IMR-90 (cell line): ENCODE measurements around the gene STOX1. TPM values are rescaled to one million over a fixed set of nuclear protein-coding genes. Genes with fewer than 3 reads are reported as not detected.

Experiments used
- ATAC-seq: fragments of 200-7000 bp; cut with Tn5 transposase; 2 replicates; pipeline ENCODE4 v1.9.1; 2020; ENCODE audit warnings: low read depth, mild to moderate bottlenecking, moderate library complexity
- BruUV-seq: library from RNA; stranded (reverse); fragments of 400-500 nt; replicated peaks from 2 replicates; lab custom pipeline; 2021; lab: Mats Ljungman, UMichigan
- CTCF ChIA-PET: fragments of 300-600 bp; formaldehyde crosslinking; extraction: SDS; loops from one replicate; lab custom pipeline; 2021; ENCODE audit warnings: antibody characterized with exemption; lab: Yijun Ruan, JAX
- POLR2A ChIA-PET: fragments of 300-600 bp; sonication (Branson Sonifier 250); formaldehyde crosslinking; loops from one replicate; lab custom pipeline; 2022; ENCODE audit warnings: antibody characterized with exemption; ENCODE audit not compliant: unreplicated experiment; lab: Charles Lee
- DNase-seq: peaks from one replicate; pipeline ENCODE4 v3.0.0; 2013
- H2AFZ ChIP-seq: replicated peaks from 2 replicates; pipeline ENCODE3; 2013; ENCODE audit warnings: low read length, mild to moderate bottlenecking; ENCODE audit not compliant: poor library complexity
- H2AK5ac ChIP-seq: 2 replicates; pipeline ENCODE4 v1.6.1; 2013; ENCODE audit warnings: low read depth, low read length, inconsistent platforms
- H2AK9ac ChIP-seq: replicated peaks from 2 replicates; pipeline ENCODE3; 2013; ENCODE audit warnings: mild to moderate bottlenecking, low read depth, low read length, moderate library complexity; ENCODE audit not compliant: poor library complexity
- H2BK120ac ChIP-seq: 2 replicates; pipeline ENCODE4 v1.6.1; 2013; ENCODE audit warnings: low read depth, low read length, inconsistent platforms
- H2BK15ac ChIP-seq: 3 replicates; pipeline ENCODE4 v1.6.1; 2013; ENCODE audit warnings: low read depth, low read length, inconsistent platforms
- H2BK20ac ChIP-seq: 2 replicates; pipeline ENCODE4 v1.6.1; 2013; ENCODE audit warnings: low read depth, mild to moderate bottlenecking, inconsistent platforms, low read length, moderate library complexity
- H2BK5ac ChIP-seq: 2 replicates; pipeline ENCODE4 v1.6.1; 2013; ENCODE audit warnings: mild to moderate bottlenecking, low read depth, low read length, inconsistent platforms; ENCODE audit not compliant: poor library complexity, severe bottlenecking
- H3K14ac ChIP-seq: replicated peaks from 2 replicates; pipeline ENCODE4 v1.6.1; 2013; ENCODE audit warnings: low read depth, low read length, inconsistent platforms
- H3K18ac ChIP-seq: 2 replicates; pipeline ENCODE4 v1.6.1; 2013; ENCODE audit warnings: low read depth, low read length, control low read depth
- H3K23ac ChIP-seq: 2 replicates; pipeline ENCODE4 v1.6.1; 2013; ENCODE audit warnings: low read depth, low read length, inconsistent platforms
- H3K27ac ChIP-seq: 2 replicates; pipeline ENCODE4 v1.5.1; 2013; ENCODE audit warnings: mild to moderate bottlenecking, control low read depth, low read length; ENCODE audit not compliant: insufficient read depth
- H3K27me3 ChIP-seq: 2 replicates; pipeline ENCODE4 v1.6.1; 2013; ENCODE audit warnings: low read length; ENCODE audit not compliant: control insufficient read depth, insufficient read depth
- H3K36me3 ChIP-seq: 2 replicates; pipeline ENCODE4 v1.6.1; 2013; ENCODE audit warnings: low read length, mixed read lengths; ENCODE audit not compliant: control insufficient read depth, insufficient read depth
- H3K4ac ChIP-seq: 2 replicates; pipeline ENCODE4 v1.6.1; 2013; ENCODE audit warnings: low read depth, low read length, inconsistent platforms
- H3K4me1 ChIP-seq: 2 replicates; pipeline ENCODE4 v1.6.1; 2013; ENCODE audit warnings: low read length, mixed read lengths; ENCODE audit not compliant: control insufficient read depth, insufficient read depth
- H3K4me2 ChIP-seq: 2 replicates; pipeline ENCODE4 v1.6.1; 2013; ENCODE audit warnings: low read depth, mild to moderate bottlenecking, control low read depth, low read length, moderate library complexity
- H3K4me3 ChIP-seq: 2 replicates; pipeline ENCODE4 v1.5.1; 2013; ENCODE audit warnings: low read depth, mild to moderate bottlenecking, control low read depth, low read length, moderate library complexity; ENCODE audit not compliant: insufficient read depth
- H3K56ac ChIP-seq: 2 replicates; pipeline ENCODE4 v1.6.1; 2013; ENCODE audit warnings: low read length, inconsistent platforms; ENCODE audit not compliant: insufficient read depth; ENCODE audit errors: extremely low read depth
- H3K79me1 ChIP-seq, 2 experiments: 2 replicates each; pipeline ENCODE4 v1.6.1; 2013; ENCODE audit warnings: low read length in 2 of 2, inconsistent platforms in 1 of 2, low read depth in 1 of 2
- H3K9ac ChIP-seq: 2 replicates; pipeline ENCODE4 v1.6.1; 2013; ENCODE audit warnings: low read depth, low read length, control low read depth
- H3K9me1 ChIP-seq: 2 replicates; pipeline ENCODE4 v1.6.1; 2013; ENCODE audit warnings: low read length, inconsistent platforms; ENCODE audit not compliant: insufficient read depth
- H3K9me3 ChIP-seq: 2 replicates; pipeline ENCODE4 v1.6.1; 2013; ENCODE audit warnings: low read length; ENCODE audit not compliant: control insufficient read depth, insufficient read depth
- H4K20me1 ChIP-seq: 2 replicates; pipeline ENCODE4 v1.6.1; 2013; ENCODE audit warnings: low read length, inconsistent platforms; ENCODE audit not compliant: insufficient read depth
- H4K5ac ChIP-seq: 2 replicates; pipeline ENCODE4 v1.6.1; 2013; ENCODE audit warnings: mild to moderate bottlenecking, low read depth, low read length, control low read depth
- H4K8ac ChIP-seq, 2 experiments: 2 replicates each; pipeline ENCODE4 v1.6.1; 2013; ENCODE audit warnings: low read depth in 2 of 2, low read length in 2 of 2, control low read depth in 1 of 2, inconsistent platforms in 1 of 2
- H4K91ac ChIP-seq: 2 replicates; pipeline ENCODE4 v1.6.1; 2013; ENCODE audit warnings: low read depth, low read length, inconsistent platforms; ENCODE audit not compliant: insufficient read depth
- BHLHE40 ChIP-seq: fragments of 150-350 bp; IDR thresholded peaks from 2 replicates; pipeline ENCODE4 v1.6.1; 2016; ENCODE audit warnings: mild to moderate bottlenecking, low read depth, low read length
- CEBPB ChIP-seq: IDR thresholded peaks from 2 replicates; pipeline ENCODE4 v1.6.1; 2012; ENCODE audit warnings: low read depth, low read length, improper control_type of control experiment
- CHD1 ChIP-seq: IDR thresholded peaks from 2 replicates; pipeline ENCODE4 v1.6.1; 2012; ENCODE audit warnings: low read depth, low read length, improper control_type of control experiment
- CTCF ChIP-seq: conservative IDR thresholded peaks from 2 replicates; pipeline ENCODE4 v1.5.1; 2012; ENCODE audit warnings: mild to moderate bottlenecking, low read depth, low read length, improper control_type of control experiment
- ELK1 ChIP-seq: fragments of 150-350 bp; IDR thresholded peaks from 2 replicates; pipeline ENCODE4 v1.6.1; 2016; ENCODE audit warnings: low read depth, mild to moderate bottlenecking, low read length, moderate library complexity, borderline replicate concordance
- FOS ChIP-seq: fragments of 150-350 bp; IDR thresholded peaks from 2 replicates; pipeline ENCODE4 v1.6.1; 2016; ENCODE audit warnings: low read depth, low read length
- MAFK ChIP-seq: IDR thresholded peaks from 2 replicates; pipeline ENCODE4 v1.6.1; 2012; ENCODE audit warnings: low read depth, low read length, improper control_type of control experiment
- MAZ ChIP-seq: IDR thresholded peaks from 2 replicates; pipeline ENCODE4 v1.6.1; 2012; ENCODE audit warnings: low read depth, mild to moderate bottlenecking, low read length, improper control_type of control experiment, moderate library complexity, borderline replicate concordance
- MXI1 ChIP-seq: IDR thresholded peaks from 2 replicates; pipeline ENCODE4 v1.6.1; 2012; ENCODE audit warnings: low read depth, mild to moderate bottlenecking, low read length, moderate library complexity, borderline replicate concordance
- NFE2L2 ChIP-seq: fragments of 150-350 bp; IDR thresholded peaks from 2 replicates; pipeline ENCODE4 v1.6.1; 2016; ENCODE audit warnings: low read depth, mild to moderate bottlenecking, low read length
- RAD21 ChIP-seq: IDR thresholded peaks from 2 replicates; pipeline ENCODE4 v1.6.1; 2012; ENCODE audit warnings: low read length, improper control_type of control experiment
- RCOR1 ChIP-seq: IDR thresholded peaks from 2 replicates; pipeline ENCODE4 v1.6.1; 2012; ENCODE audit warnings: mild to moderate bottlenecking, low read length, improper control_type of control experiment; ENCODE audit not compliant: insufficient replicate concordance
- RFX5 ChIP-seq: IDR thresholded peaks from 2 replicates; pipeline ENCODE4 v1.8.0; 2012; ENCODE audit warnings: low read depth, mild to moderate bottlenecking, low read length, moderate library complexity
- SMC3 ChIP-seq: fragments of 150-350 bp; IDR thresholded peaks from 2 replicates; pipeline ENCODE4 v1.6.1; 2016; ENCODE audit warnings: low read depth, mild to moderate bottlenecking, antibody characterized with exemption, low read length, moderate library complexity
- WGBS, 2 experiments: methylation state at CpG; one replicate each; pipeline versions ENCODE4 v1.1.5 to v1.1.7; 2013; ENCODE audit warnings: missing lambda C conversion rate in 2 of 2; ENCODE audit not compliant: insufficient read length in 1 of 2; ENCODE audit errors: extremely low coverage in 2 of 2; 5-methylcytosine and 5-hydroxymethylcytosine counted together
- dilution Hi-C: fragments of 300-500 bp; cut with HindIII; formaldehyde crosslinking; loops from one replicate; pipeline ENCODE4 v1.14.3; 2018; ENCODE audit warnings: low sequenced_read_pairs; ENCODE audit not compliant: unreplicated experiment
- in situ Hi-C: fragments of 300-500 bp; cut with MboI; formaldehyde crosslinking; loops from 3 replicates; pipeline ENCODE4 v1.14.3; 2019; ENCODE audit warnings: low sequenced_read_pairs, inconsistent platforms, mixed read lengths
- intact Hi-C: fragments of 100-400 bp; cut with micrococcal nuclease; formaldehyde crosslinking; loops from 2 replicates; pipeline ENCODE4 v1.10.0; 2022
- polyA plus RNA-seq, 3 experiments: library from polyadenylated mRNA; depleted of rRNA; stranded (reverse); fragments of >200 nt; gene quantifications; 2 replicates each; pipeline ENCODE4 v1.2.3, GENCODE V29; 2012; ENCODE audit warnings: low replicate concordance in 1 of 3
- total RNA-seq: library from RNA; depleted of rRNA; stranded (reverse); fragments of >200 nt; gene quantifications from 2 replicates; pipeline ENCODE4 v1.2.3, GENCODE V29; 2012
- TF ChIP-seq, protein P1 (sequence below): fragments of 150-350 bp; IDR thresholded peaks from 2 replicates; pipeline ENCODE4 v1.6.1; 2017; ENCODE audit warnings: mild to moderate bottlenecking, antibody characterized with exemption, low read length, low read depth

Gene STOX1
- total and polyA plus RNA-seq, 2 of the 4 experiments (the other 2 are of a cell fraction) = 0.03 to 0.18 TPM

- Histone ChIP-seq H2BK15ac (no peak overlapping the region), H3K27me3 (no peaks in the 10 kb centered on the region), H3K4ac (no peak overlapping the region), H2BK5ac (no peak overlapping the region), H4K8ac (no peak overlapping the region), H3K27ac (no peak overlapping the region), H3K18ac (no peak overlapping the region), H3K23ac (no peak overlapping the region), H3K9ac (no peak overlapping the region), H3K9me1 (no peaks in the 10 kb centered on the region), H3K36me3 (no peaks in the 10 kb centered on the region), H3K79me1 (no peaks in the 10 kb centered on the region), H3K4me3 (no peak overlapping the region), H4K91ac (no peak overlapping the region), H2AK9ac (no peak overlapping the region), H2AK5ac (no peak overlapping the region), H3K9me3 (no peaks in the 10 kb centered on the region), H2AFZ (no peak overlapping the region), H3K4me1 (peaks cover under 1% of the 10 kb centered on the region; the same call in 1 of the 2 replicates), H2BK120ac (no peak overlapping the region), H2BK20ac (no peak overlapping the region), H4K5ac (no peak overlapping the region), H4K20me1 (no peaks in the 10 kb centered on the region), H3K14ac (no peak overlapping the region), H3K4me2 (no peak overlapping the region), H3K56ac (no peak overlapping the region)
- BruUV-seq = no TSS peak
- no peak for TF ChIP-seq RAD21
- TF ChIP-seq MAZ = no peak
- TF ChIP-seq CTCF = no peak
- no peak for TF ChIP-seq SMC3
- no peak for TF ChIP-seq CHD1
- TF ChIP-seq RFX5 = no peak
- TF ChIP-seq ELK1 = no peak
- TF ChIP-seq, protein P1, sequence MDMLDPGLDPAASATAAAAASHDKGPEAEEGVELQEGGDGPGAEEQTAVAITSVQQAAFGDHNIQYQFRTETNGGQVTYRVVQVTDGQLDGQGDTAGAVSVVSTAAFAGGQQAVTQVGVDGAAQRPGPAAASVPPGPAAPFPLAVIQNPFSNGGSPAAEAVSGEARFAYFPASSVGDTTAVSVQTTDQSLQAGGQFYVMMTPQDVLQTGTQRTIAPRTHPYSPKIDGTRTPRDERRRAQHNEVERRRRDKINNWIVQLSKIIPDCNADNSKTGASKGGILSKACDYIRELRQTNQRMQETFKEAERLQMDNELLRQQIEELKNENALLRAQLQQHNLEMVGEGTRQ = no peak
- TF ChIP-seq NFE2L2 = no peak
- TF ChIP-seq BHLHE40 = no peak
- no peak for TF ChIP-seq CEBPB
- no peak for TF ChIP-seq MAFK
- TF ChIP-seq MXI1 = no peak
- no peak for TF ChIP-seq RCOR1
- no peak for TF ChIP-seq FOS
- DNase-seq (no peak), ATAC-seq (no peak)
- WGBS, 2 experiments = no CpG with 5 or more reads among the region's 1 CpG
- ChIA-PET CTCF (no interaction called here), POLR2A (no interaction called here)
- in situ Hi-C loops = loop anchor here (5.0 kb wide), 1 partner anchor 93 kb away; no protein-coding TSS in a partner anchor
- dilution Hi-C loops = no loop called here
- intact Hi-C loops = loop anchor here (5.0 kb wide), 1 partner anchor 73 kb away; no protein-coding TSS in a partner anchor
Measured at GRCh38 chr10:68804692-68805091, 22.6 kb upstream of the STOX1 start.
